Smooth muscle cell (in vitro differentiated cells): ENCODE data around the gene TMEM248. TPM values are rescaled to one million over a fixed set of nuclear protein-coding genes. Genes with fewer than 3 reads are reported as not detected.

ENCODE experiments used
- DNase-seq: peaks from one replicate; lab custom pipeline; 2025; ENCODE audit not compliant: unreplicated experiment; lab: John Stamatoyannopoulos, UW
- H2AFZ ChIP-seq: fragments of 200-600 bp; sonication (generic); 2 replicates; pipeline ENCODE4 v1.6.0; 2016; ENCODE audit warnings: antibody characterized with exemption, low read depth, mild to moderate bottlenecking
- H3F3A ChIP-seq: fragments of 200-600 bp; sonication (generic); 2 replicates; pipeline ENCODE4 v1.6.0; 2017; ENCODE audit warnings: antibody characterized with exemption, low read depth
- H3K27ac ChIP-seq: fragments of 200-600 bp; sonication (generic); 2 replicates; pipeline ENCODE4 v1.5.1; 2016; ENCODE audit warnings: low read depth, mild to moderate bottlenecking
- H3K27me3 ChIP-seq: fragments of 200-600 bp; sonication (generic); 2 replicates; pipeline ENCODE4 v1.6.1; 2016; ENCODE audit warnings: low read depth, mild to moderate bottlenecking
- H3K36me3 ChIP-seq: fragments of 200-600 bp; sonication (generic); 2 replicates; pipeline ENCODE4 v1.5.1; 2016; ENCODE audit warnings: low read depth
- H3K4me1 ChIP-seq: fragments of 200-600 bp; sonication (generic); 2 replicates; pipeline ENCODE4 v1.5.1; 2016; ENCODE audit warnings: low read depth
- H3K4me2 ChIP-seq: fragments of 200-600 bp; sonication (generic); 2 replicates; pipeline ENCODE4 v1.6.0; 2016; ENCODE audit warnings: mild to moderate bottlenecking
- H3K4me3 ChIP-seq: fragments of 200-600 bp; sonication (generic); 2 replicates; pipeline ENCODE4 v1.5.1; 2016; ENCODE audit warnings: mild to moderate bottlenecking
- H3K79me2 ChIP-seq: fragments of 200-600 bp; sonication (generic); 2 replicates; pipeline ENCODE4 v1.6.0; 2016; ENCODE audit warnings: low read depth, mild to moderate bottlenecking
- H3K9ac ChIP-seq: fragments of 200-600 bp; sonication (generic); 2 replicates; pipeline ENCODE4 v1.6.0; 2016; ENCODE audit warnings: low read depth
- H3K9me3 ChIP-seq: fragments of 200-600 bp; sonication (generic); replicated peaks from 2 replicates; pipeline ENCODE4 v1.5.1; 2016; ENCODE audit warnings: low read depth
- H4K20me1 ChIP-seq: fragments of 200-600 bp; sonication (generic); 2 replicates; pipeline ENCODE4 v1.6.0; 2016; ENCODE audit warnings: low read depth
- CTCF ChIP-seq: fragments of 200-600 bp; sonication (generic); IDR thresholded peaks from 2 replicates; pipeline ENCODE4 v1.5.1; 2017; ENCODE audit warnings: borderline replicate concordance, mild to moderate bottlenecking, antibody characterized with exemption; ENCODE audit not compliant: insufficient read depth, poor library complexity, severe bottlenecking
- WGBS: methylation state at CpG from one replicate; pipeline ENCODE4 v1.1.7; 2016; ENCODE audit warnings: low lambda C conversion rate; 5-methylcytosine and 5-hydroxymethylcytosine counted together
- polyA plus RNA-seq: library from polyadenylated mRNA; unstranded; fragments of >200 nt; fragmentation: Nextera tagmentation; extraction: Ambion mirVana; gene quantifications from 2 replicates; pipeline ENCODE4 v1.2.1, GENCODE V29; 2016
- total RNA-seq: library from RNA; depleted of rRNA; stranded (reverse); fragments of >200 nt; gene quantifications from 2 replicates; pipeline ENCODE4 v1.2.3, GENCODE V29; 2014

The TMEM248 gene
- total and polyA plus RNA-seq, 2 experiments from 2014 or later = 68.2 to 83.1 TPM

- H3K4me1 ChIP-seq = peaks cover 17% of the 10 kb centered on the region
- H3K4me2 ChIP-seq = no peak overlapping the region
- H3K9me3 ChIP-seq = no peaks in the 10 kb centered on the region
- H3F3A ChIP-seq = no peaks in the 10 kb centered on the region
- H4K20me1 ChIP-seq = peaks cover 23% of the 10 kb centered on the region
- DNase-seq = no peak
- TF ChIP-seq CTCF = no peak
- no peaks in the 10 kb centered on the region for H3K27me3 ChIP-seq
- H3K9ac ChIP-seq = no peak overlapping the region
- no peak overlapping the region for H3K27ac ChIP-seq
- no peak overlapping the region for H3K4me3 ChIP-seq
- no peaks in the 10 kb centered on the region for H3K36me3 ChIP-seq
- no peak overlapping the region for H2AFZ ChIP-seq
- WGBS = 90% methylated on average over 1 of the region's 1 CpG
- peaks cover 30% of the 10 kb centered on the region for H3K79me2 ChIP-seq
These were observed 1.7 kb upstream of the TMEM248 start for GRCh38 chr7:66919304-66919703.

- no peaks in the 10 kb centered on the region for H3K27me3 ChIP-seq
- H3F3A ChIP-seq = no peaks in the 10 kb centered on the region
- H3K4me2 ChIP-seq = peak overlapping the region; percentile 87
- H2AFZ ChIP-seq = no peak overlapping the region
- no peak overlapping the region for H3K4me3 ChIP-seq
- no peak for TF ChIP-seq CTCF
- 91% methylated on average over 4 of the region's 4 CpGs for WGBS
- H3K4me1 ChIP-seq = peaks cover 17% of the 10 kb centered on the region
- no peaks in the 10 kb centered on the region for H3K36me3 ChIP-seq
- no peaks in the 10 kb centered on the region for H3K9me3 ChIP-seq
- H3K27ac ChIP-seq = peak overlapping the region; percentile 23
- H3K79me2 ChIP-seq = peaks cover 34% of the 10 kb centered on the region
- H4K20me1 ChIP-seq = peaks cover 27% of the 10 kb centered on the region
- no peak overlapping the region for H3K9ac ChIP-seq
- no peak for DNase-seq
These were observed 1.3 kb upstream of the TMEM248 start for GRCh38 chr7:66919704-66920103.

- Histone ChIP-seq H3K4me1 (peaks cover 17% of the 10 kb centered on the region), H3K9ac (no peak overlapping the region), H2AFZ (no peak overlapping the region), H4K20me1 (peaks cover 31% of the 10 kb centered on the region), H3K27me3 (no peaks in the 10 kb centered on the region), H3K4me2 (peak overlapping the region; percentile 87), H3K36me3 (no peaks in the 10 kb centered on the region), H3K27ac (peak overlapping the region; percentile 23), H3K9me3 (no peaks in the 10 kb centered on the region), H3F3A (no peaks in the 10 kb centered on the region), H3K4me3 (peak overlapping the region; percentile 78), H3K79me2 (peaks cover 40% of the 10 kb centered on the region)
- no peak for TF ChIP-seq CTCF
- WGBS = 91% methylated on average over 3 of the region's 3 CpGs
- DNase-seq = no peak
These were observed 769 bp upstream of the TMEM248 start for GRCh38 chr7:66920256-66920655.

GRCh38 chr7:66921396-66921917 is 432 bp downstream of the TMEM248 start:
- peaks cover 17% of the 10 kb centered on the region for H3K4me1 ChIP-seq
- no peak overlapping the region for H2AFZ ChIP-seq
- peak overlapping the region; percentile 87 for H3K4me2 ChIP-seq
- H3K79me2 ChIP-seq = peaks cover 52% of the 10 kb centered on the region
- H3K27ac ChIP-seq = peak overlapping the region; percentile 57
- no peaks in the 10 kb centered on the region for H3K36me3 ChIP-seq
- no peak for TF ChIP-seq CTCF
- no peaks in the 10 kb centered on the region for H3K9me3 ChIP-seq
- H4K20me1 ChIP-seq = peaks cover 42% of the 10 kb centered on the region
- H3K9ac ChIP-seq = peak overlapping the region; percentile 88
- no peaks in the 10 kb centered on the region for H3K27me3 ChIP-seq
- under 1% methylated on average over 25 of the region's 47 CpGs for WGBS
- H3K4me3 ChIP-seq = peak overlapping the region; percentile 78
- peak; percentile 11 for DNase-seq
- H3F3A ChIP-seq = no peaks in the 10 kb centered on the region
